HG02970 (cell line): ENCODE results near the gene LRRC57.

Experiments
- ATAC-seq: cut with Tn5 transposase; IDR thresholded peaks from one replicate; pipeline ENCODE4 v1.9.1; 2021; ENCODE audit warnings: mild to moderate bottlenecking, moderate library complexity, moderate number of reproducible peaks; ENCODE audit not compliant: unreplicated experiment, low FRiP score

The LRRC57 gene

DNA sequence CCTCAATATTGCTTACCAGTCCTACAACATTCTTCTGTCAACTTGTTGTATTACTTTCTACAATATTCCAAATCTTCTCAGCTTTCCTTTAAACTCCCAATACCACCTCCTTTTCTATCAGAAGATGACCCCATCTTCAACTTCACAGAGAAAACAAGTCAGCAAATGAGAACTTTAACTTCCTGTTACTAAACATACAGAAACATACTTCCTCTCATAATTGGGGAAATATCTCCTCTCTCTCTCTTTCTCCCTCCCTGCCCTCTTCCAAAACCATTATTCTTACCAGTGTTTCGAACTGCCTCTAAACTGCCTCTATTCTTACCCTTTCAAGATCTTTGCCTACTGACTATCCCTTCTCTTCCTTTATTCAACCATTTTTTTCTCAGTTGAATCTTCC lies 54.9 kb downstream of the LRRC57 start:
- ATAC-seq, result no peak

DNA sequence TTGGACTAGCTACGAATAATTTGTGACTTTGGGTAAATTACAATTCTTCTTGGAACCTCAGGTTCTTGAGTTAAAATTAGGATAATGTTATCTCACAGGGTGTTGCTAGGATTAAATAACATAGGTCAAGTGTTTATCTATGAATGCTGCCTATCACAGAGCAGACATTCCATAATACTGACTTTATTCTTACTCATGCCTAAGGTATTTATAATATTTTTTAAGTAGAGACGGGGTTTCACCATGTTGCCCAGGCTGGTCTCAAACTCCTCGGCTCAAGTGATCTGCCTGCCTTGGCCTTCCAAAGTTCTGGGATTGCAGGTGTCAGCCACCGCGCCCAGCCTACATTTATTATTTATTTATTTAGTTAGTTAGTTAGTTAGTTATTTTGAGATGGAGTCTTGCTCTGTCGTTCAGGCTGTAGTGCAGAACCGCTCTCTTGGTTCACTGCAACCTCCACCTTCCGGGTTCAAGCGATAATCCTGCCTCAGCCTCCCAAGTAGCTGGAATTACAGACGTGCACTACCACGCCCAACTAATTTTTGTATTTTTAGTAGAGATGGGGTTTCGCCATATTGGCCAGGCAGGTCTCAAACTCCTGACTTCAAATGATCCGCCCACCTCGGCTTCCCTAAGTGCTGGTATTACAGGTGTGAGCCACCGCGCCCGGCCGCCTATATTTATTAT lies 56.9 kb downstream of the LRRC57 start:
- no peak for ATAC-seq

DNA sequence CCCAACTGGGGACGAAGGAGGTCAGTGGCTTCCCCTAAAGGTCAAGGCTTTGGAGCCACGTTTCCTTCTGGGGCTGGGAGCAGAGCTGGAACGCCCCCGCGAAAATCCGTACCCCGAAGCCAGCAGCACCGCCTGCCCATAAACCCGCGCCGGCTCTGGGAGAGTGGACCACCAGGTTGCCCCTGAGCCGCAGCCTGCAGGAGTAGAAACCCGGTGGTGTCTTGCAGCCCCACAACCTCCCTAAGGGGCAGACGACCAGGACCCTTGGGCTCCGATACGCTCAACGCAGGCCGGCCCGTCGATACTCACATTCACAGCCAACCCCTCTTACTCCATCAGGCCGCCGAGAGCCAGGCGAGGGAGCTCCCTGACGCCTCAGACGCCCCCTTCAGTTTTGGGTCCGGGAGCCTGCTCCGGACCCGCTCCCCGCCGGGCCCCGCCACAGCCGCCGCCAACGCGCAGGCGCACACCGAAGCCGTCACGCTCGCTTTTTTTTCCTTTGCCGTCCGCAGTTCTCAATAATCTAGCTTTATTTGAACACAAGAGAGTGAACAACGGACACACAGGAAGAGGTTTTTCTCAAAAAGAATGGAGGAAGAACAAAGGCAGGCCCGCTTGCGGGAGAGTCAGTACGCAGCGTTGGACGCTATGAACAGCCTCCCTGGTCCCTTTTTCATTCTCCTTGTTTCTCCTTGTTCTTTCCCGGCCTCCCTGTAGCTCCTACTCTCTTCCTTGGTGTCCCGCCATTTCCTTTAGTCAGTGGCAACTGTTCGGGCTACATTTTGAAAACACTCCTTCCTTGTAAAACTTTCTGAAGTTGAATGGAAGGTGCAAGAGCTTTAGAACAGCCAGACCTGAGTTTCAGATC lies 57.7 kb downstream of the LRRC57 start, which contains the start of gene ZNF106:
TSS of gene ZNF106 (minus strand) at position 471 of the 868 bp plus-strand sequence. CDS start 18,852 bp downstream, outside the sequence.
- ATAC-seq, result peak; percentile 61

DNA sequence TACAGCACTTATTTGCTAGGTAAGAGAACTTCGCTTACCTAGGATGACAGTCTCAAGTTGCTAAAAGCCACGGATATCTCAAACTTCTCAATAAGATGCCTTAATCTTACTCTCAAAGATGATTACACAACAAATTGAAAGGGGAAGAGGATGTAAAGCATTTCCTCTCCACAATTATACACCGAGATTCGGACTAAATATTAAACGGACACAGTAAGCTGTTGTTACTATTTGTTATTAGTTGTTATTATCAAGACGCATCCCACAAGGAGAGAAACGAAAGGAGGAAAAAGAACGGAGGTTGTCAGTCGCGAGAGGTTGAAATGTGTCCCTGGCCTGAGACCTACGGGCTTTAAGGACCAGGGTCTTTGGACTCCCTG lies 58.3 kb downstream of the LRRC57 start:
- no peak for ATAC-seq
